GM21360 (cell line): Measurements from ENCODE around the gene CRNN.

Source experiments
- ATAC-seq: cut with Tn5 transposase; IDR thresholded peaks from one replicate; pipeline ENCODE4 v1.9.1; 2021; ENCODE audit warnings: mild to moderate bottlenecking, moderate library complexity; ENCODE audit not compliant: unreplicated experiment

Gene CRNN

GRCh38 chr1:152413909-152414308 lies at the start of gene CRNN:
CRNN (minus strand) TSS chr1:152414263; CDS start chr1:152412233, 2,030 bp downstream.
- no peak for ATAC-seq

GRCh38 chr1:152462636-152463035 lies 48.6 kb upstream of the CRNN start:
- ATAC-seq: no peak

GRCh38 chr1:152461544-152461943 lies 47.5 kb upstream of the CRNN start:
- ATAC-seq: no peak

DNA sequence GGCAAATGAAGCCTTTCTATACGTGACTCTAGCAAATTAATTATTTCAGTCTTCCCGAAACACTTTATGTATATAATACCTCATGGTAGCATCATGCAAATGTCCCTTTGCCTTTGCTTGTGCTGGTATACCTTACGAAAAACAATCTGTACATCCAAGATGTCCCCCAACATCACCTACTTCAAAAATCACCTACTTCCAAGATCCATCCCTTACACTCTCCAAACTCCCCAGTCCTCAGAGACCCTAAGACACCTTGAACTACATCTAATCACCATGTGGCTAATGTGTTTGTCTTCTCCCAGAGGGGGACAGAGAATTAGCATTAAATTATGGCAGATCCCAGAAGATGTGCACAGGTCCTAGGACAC lies 46.5 kb upstream of the CRNN start:
- peak; percentile 4 for ATAC-seq

DNA sequence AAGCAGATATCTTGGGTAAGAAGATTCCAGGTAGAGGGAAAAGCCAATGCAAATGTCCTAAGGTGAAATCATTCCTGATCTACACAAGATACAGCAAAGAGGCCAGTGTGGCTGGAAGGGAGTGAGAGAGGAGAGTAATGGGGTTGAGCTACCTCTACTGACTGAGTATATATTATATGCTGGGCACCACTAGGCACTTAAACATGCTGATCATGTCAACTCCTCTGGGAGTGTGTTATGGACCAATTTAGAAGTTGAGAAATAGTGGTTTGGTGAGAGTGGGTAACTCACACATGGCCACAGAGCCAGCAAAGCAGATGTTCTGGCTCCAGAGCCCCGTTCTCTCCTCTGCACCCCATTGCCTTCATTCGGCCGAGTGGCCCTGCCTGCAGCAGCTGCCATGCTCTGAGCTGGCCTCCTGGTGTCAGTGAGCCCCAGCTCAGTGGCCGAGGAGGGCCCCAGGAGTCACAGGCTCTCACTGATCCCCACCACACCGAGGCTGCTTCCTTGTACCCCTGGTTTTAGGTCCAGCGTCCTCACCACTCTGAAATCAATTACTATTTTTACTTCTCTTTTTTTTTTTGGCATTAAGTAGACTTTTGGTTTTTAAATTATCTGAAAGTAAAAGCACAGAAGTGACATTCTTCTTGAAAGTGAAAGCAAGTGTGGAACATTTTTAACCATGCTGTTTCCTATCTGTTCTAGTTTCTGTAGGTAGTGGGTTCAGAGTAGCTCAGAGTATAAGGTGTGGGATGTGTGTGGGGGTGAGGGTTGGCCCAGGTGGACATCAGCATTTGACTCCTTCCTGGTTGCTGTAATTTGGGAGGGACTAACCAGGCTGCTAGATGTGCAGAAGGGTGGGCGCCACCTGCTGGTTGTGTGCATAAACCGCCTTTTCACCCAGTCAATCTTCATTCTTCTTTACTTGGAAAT lies 45.8 kb upstream of the CRNN start:
- ATAC-seq: peak; percentile 92

GRCh38 chr1:152458384-152459185 lies 44.5 kb upstream of the CRNN start:
- ATAC-seq: no peak

DNA sequence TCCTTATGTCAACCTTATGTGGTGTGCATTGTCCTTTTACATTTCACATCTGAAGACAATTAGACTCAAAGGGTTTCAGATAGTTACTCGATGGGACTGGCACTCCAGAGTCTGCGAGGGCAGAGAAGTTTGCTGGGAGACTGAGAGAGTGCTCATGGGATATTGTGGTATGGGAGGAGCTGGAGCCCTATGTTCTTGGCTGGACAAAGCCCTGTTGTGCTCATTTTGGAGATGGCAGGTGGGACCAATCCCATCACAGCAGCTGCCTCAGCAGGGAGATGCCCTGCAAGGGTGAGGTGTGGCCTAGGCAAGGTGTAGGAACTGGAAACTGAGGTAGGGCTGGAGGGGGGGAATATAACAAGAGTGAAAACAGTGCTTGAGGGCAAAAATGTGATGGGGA lies 43.5 kb upstream of the CRNN start:
- no peak for ATAC-seq

GRCh38 chr1:152457071-152457470 lies 43.0 kb upstream of the CRNN start:
- no peak for ATAC-seq

- no peak for ATAC-seq
Observed at GRCh38 chr1:152451254-152451653, 37.2 kb upstream of the CRNN start.

DNA sequence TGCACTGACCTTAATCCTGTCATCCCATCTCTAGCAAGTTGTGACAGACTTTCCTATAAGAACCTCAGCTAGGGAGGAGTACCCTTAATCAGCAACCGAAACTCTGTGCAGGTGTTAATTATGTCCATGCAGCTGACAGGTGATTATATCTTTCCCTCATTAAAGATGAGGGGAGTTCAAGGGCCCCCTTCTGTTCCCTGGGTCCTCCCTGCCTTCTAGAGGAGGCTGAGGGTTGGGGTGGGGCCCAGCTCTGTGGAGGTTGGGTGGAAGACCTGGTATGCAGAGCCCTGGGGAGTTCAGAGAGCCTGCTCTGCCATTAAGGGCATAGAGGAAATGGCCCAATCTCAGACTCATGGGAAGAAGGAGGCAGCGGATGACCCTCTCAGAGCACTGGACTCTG lies 35.6 kb upstream of the CRNN start:
- ATAC-seq: no peak

- ATAC-seq: no peak
Observed at GRCh38 chr1:152448496-152448895, 34.4 kb upstream of the CRNN start.

DNA sequence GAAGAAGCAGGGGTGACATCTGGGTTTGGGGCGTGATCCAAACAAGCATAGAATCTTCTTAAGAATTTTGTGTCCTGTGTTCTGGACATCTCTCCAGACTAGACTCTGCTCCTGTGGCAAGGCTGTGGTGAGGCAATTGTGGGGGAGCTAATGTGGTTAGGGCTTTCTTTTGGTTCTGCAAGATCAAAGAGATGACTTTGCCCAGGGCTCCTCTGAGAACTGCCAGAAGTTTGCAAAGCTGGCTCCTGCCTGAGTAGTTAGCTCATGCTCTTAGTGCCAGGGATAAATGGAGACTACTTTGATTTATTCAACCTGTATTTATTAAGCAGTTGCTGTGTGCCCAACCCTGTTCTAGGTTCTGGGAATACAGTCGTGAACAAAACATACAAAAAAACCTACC lies 34.0 kb upstream of the CRNN start:
- no peak for ATAC-seq

DNA sequence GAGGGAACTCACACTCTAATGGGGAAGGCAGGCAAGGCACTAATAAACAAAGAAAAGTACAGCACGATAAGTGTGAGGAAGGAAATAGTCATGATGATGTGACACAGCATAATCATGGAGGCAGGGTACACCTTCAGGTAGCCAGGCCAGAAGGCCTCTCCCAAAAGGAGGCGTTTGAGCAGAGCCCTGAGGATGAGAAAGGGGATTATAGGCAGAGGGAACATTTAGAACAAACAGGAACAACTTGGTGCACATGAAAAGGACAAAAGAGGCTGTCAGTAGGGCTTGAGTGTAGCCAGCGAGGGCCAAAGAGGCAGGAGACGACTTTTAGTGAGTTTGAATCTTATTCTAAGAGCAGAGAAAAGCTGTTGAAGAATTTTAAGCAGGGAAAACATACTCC lies 33.4 kb upstream of the CRNN start:
- ATAC-seq: no peak

DNA sequence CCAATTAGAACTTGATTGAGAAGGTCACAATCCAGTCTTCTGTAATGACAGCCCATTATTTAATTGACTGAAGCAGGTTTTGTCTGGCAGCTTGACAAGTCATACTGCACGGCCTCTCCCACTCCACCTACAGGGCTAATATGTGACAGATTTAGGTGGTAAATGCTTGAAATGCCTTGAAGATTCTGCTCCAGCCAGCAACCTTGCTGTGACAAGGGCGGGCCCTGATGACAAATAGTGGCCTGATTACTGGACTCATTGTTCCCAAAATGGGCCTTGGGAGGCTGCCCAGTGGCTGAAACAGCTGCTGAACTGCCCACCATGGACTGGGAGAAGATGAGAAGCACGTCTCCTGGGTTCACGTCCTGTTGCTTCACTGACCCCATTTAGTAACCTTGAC lies 30.0 kb upstream of the CRNN start:
- no peak for ATAC-seq

- ATAC-seq: no peak
Observed at GRCh38 chr1:152442765-152443164, 28.7 kb upstream of the CRNN start.

GRCh38 chr1:152442301-152442700 lies 28.2 kb upstream of the CRNN start:
- no peak for ATAC-seq

GRCh38 chr1:152441756-152442155 lies 27.7 kb upstream of the CRNN start:
- no peak for ATAC-seq

DNA sequence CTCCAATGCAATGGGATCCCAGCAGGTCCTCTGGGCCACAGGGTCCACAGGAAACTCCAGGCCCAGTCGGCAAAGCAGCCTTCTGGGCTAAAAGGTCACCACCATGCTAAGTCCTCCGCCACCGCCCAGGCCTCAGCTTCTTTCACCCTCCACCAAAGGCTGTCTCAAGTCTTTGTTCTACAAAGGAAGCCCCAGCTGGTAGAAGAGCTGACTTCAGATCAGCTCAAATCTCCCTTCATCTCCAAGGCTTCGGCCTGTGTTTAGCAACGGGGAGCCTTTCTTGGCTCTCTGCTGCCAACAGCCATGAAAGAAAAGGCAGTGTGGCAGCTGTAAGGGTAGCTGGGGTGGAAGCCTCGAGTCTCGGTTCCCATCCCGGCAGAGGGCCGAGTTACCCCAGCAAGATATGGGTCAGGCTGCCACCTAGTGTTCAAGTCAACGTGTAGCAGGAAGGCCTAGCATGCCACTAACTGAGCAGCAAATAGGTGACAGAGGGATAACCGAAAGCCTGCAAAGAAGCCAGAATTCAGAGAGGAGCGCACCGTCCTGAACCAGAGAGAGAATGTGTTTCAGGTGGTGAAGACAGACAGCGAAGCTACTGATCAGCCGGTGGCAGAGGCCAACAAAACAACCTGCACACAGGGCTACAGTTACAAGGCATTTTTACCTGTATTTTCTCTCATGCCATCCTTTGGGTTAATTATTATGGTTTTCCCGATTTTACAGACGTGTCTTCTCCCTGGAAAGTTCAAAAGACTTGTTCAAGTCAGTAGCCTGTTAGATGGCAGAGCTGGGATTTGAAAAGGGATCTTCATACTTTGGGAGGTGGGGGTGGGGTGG lies 26.8 kb upstream of the CRNN start:
- peak; percentile 80 for ATAC-seq

DNA sequence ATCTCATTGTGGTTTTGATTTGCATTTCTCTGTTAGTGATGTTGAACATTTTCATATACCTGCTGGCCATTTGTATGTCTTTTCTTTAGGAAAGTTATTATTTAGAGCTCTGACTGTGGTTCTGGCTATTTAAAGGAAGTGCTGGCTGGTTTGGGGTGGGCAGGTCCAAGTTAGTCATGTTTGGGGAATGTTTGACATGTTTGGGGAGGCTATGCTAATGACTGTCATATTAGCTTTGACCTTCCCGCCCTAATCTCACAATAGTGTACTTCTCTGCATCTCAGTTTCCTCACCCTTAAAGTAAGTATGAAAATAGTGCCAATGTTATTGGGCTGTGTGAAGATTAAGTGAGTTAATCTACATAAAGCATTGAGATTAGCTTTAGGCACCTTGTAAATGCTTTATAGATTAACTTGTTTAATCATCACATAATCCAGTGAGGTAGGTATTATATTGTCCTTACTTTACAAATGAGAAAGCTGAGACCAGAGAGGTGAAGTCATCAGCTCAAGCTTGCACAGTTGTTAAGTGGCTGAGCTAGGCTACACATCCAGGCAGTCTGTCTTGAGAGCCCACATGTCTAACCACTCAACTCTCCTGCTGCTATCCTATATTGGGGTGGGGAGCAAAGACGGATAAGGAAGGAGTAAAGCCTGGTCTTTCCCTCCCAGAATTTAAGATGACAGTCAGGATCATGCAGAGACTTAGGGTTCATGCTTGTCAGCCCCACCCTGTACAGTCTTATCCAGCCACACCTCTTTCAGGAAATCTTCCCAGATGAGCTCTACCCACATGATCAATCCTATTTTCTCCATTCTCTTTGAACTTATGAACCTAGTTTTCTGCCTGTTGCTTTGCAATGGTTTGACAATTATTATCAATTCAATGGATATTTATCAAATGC lies 22.8 kb upstream of the CRNN start:
- no peak for ATAC-seq

DNA sequence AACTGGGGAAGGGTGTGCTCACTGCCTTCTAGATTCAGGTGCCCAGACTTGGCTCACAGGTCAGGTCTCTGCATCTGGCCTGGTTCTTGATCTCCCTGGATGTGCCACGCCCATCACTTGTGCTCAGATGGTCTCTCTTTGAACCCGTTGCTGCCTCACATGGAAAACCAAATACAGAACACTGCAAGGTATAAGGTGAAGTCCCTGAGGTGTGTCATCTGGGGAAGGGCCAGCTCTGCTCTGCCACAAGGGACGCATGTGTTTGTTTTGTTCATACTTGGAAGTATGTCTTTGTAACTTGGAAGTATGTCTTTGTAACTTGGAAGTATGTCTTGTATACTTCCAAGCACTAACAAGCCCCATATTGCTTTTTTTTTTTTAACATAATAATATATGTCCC lies 13.4 kb upstream of the CRNN start:
- ATAC-seq: no peak
